ENCODE data around the gene ATF7.

- TF ChIP-seq CTCF (IDR thresholded peaks at IDR 0.05) (no peak), POLR2A (IDR thresholded peaks at IDR 0.05) (no peak)
Measured at GRCh38 chr12:53612978-53613377, 13.2 kb downstream of the ATF7 start.
